Neural cell (in vitro differentiated cells): ENCODE measurements around the gene MAMLD1. TPM values are rescaled to one million over a fixed set of nuclear protein-coding genes. Genes with fewer than 3 reads are reported as not detected.

Source experiments
- H2AFZ ChIP-seq: fragments of 200-600, 300-800 bp; sonication (generic), shearing (Covaris generic); 2 replicates; pipeline ENCODE4 v1.6.0; 2014; ENCODE audit warnings: low read depth, mild to moderate bottlenecking, antibody characterized with exemption, low read length, moderate library complexity
- H3F3A ChIP-seq: fragments of 200-600 bp; shearing (Covaris generic); 2 replicates; pipeline ENCODE4 v1.6.1; 2016; ENCODE audit warnings: mild to moderate bottlenecking, moderate library complexity, mixed read lengths, antibody characterized with exemption, low read length; ENCODE audit not compliant: insufficient read depth, poor library complexity, severe bottlenecking
- H3K27ac ChIP-seq: fragments of 200-600, 300-800 bp; sonication (generic), shearing (Covaris generic); 2 replicates; pipeline ENCODE4 v1.5.1; 2014; ENCODE audit warnings: mild to moderate bottlenecking, low read length, moderate library complexity
- H3K27me3 ChIP-seq: fragments of 300-800, 200-600 bp; sonication (generic), shearing (Covaris generic); 2 replicates; pipeline ENCODE4 v1.6.0; 2014; ENCODE audit warnings: mild to moderate bottlenecking, low read depth, low read length, moderate library complexity; ENCODE audit not compliant: insufficient read depth
- H3K36me3 ChIP-seq: fragments of 300-800, 200-600 bp; sonication (generic), shearing (Covaris generic); 2 replicates; pipeline ENCODE4 v1.5.1; 2014; ENCODE audit warnings: mild to moderate bottlenecking, antibody characterized with exemption, low read length, moderate library complexity; ENCODE audit not compliant: insufficient read depth
- H3K4me2 ChIP-seq: fragments of 300-800, 200-600 bp; sonication (generic), shearing (Covaris generic); 2 replicates; pipeline ENCODE4 v1.6.0; 2014; ENCODE audit warnings: mild to moderate bottlenecking, low read length
- H3K4me3 ChIP-seq: fragments of 300-800, 200-600 bp; sonication (generic), shearing (Covaris generic); 2 replicates; pipeline ENCODE4 v1.5.1; 2014; ENCODE audit warnings: mild to moderate bottlenecking, low read length, moderate library complexity
- H3K79me2 ChIP-seq: fragments of 200-600 bp; shearing (Covaris generic); replicated peaks from 2 replicates; pipeline ENCODE4 v1.6.0; 2014; ENCODE audit warnings: mild to moderate bottlenecking, low read length, moderate library complexity; ENCODE audit not compliant: insufficient read depth
- H3K9ac ChIP-seq: fragments of 300-800, 200-600 bp; sonication (generic), shearing (Covaris generic); 2 replicates; pipeline ENCODE4 v1.6.1; 2016; ENCODE audit warnings: mild to moderate bottlenecking, low read length, mixed read lengths
- H3K9me2 ChIP-seq: fragments of 200-600 bp; shearing (Covaris generic); 2 replicates; pipeline ENCODE4 v1.6.1; 2016; ENCODE audit warnings: mild to moderate bottlenecking, low read length, mixed read lengths; ENCODE audit not compliant: insufficient read depth
- H3K9me3 ChIP-seq: fragments of 200-600, 300-800 bp; sonication (generic), shearing (Covaris generic); 2 replicates; pipeline ENCODE4 v1.6.1; 2016; ENCODE audit warnings: mild to moderate bottlenecking, mixed run types, low read length, moderate library complexity, mixed read lengths
- H4K20me1 ChIP-seq: fragments of 200-600 bp; shearing (Covaris generic); 2 replicates; pipeline ENCODE4 v1.6.1; 2016; ENCODE audit warnings: mild to moderate bottlenecking, mixed run types; ENCODE audit not compliant: insufficient read depth
- CTCF ChIP-seq: fragments of 450-650 bp; IDR thresholded peaks from 2 replicates; pipeline ENCODE4 v1.5.1; 2014; ENCODE audit warnings: antibody characterized with exemption, mild to moderate bottlenecking, moderate library complexity; ENCODE audit not compliant: poor library complexity, severe bottlenecking
- EP300 ChIP-seq: fragments of 450-650 bp; conservative IDR thresholded peaks from 2 replicates; pipeline ENCODE4 v1.6.1; 2014; ENCODE audit warnings: antibody characterized with exemption, mild to moderate bottlenecking, moderate library complexity; ENCODE audit not compliant: poor library complexity, severe bottlenecking
- MXI1 ChIP-seq: fragments of 450-650 bp; conservative IDR thresholded peaks from 2 replicates; pipeline ENCODE4 v1.6.1; 2014; ENCODE audit warnings: antibody characterized with exemption, mild to moderate bottlenecking; ENCODE audit not compliant: poor library complexity, severe bottlenecking
- POLR2AphosphoS5 ChIP-seq: IDR thresholded peaks from 2 replicates; pipeline ENCODE4 v1.6.1; 2012
- RAD21 ChIP-seq: fragments of 450-650 bp; conservative IDR thresholded peaks from 2 replicates; pipeline ENCODE4 v1.6.1; 2014; ENCODE audit warnings: antibody characterized with exemption, mild to moderate bottlenecking, moderate library complexity
- REST ChIP-seq: IDR thresholded peaks from 2 replicates; pipeline ENCODE4 v1.6.1; 2012; ENCODE audit warnings: borderline replicate concordance
- SMC3 ChIP-seq: fragments of 450-650 bp; conservative IDR thresholded peaks from 2 replicates; pipeline ENCODE4 v1.6.1; 2014; ENCODE audit warnings: antibody characterized with exemption, mild to moderate bottlenecking, moderate library complexity; ENCODE audit not compliant: poor library complexity
- TAF1 ChIP-seq: IDR thresholded peaks from 2 replicates; pipeline ENCODE4 v1.6.1; 2012; ENCODE audit warnings: low read depth
- polyA plus RNA-seq: library from polyadenylated mRNA; depleted of rRNA; stranded (reverse); fragments of >200 nt; gene quantifications from 2 replicates; pipeline ENCODE4 v1.2.3, GENCODE V29; 2014

Gene MAMLD1
- polyA plus RNA-seq, 1 donor from 2014 or later, result 1.4 TPM

GRCh38 chrX:150408007-150408406 is 44.9 kb downstream of the MAMLD1 start:
- Histone ChIP-seq H3K79me2 (no peaks in the 10 kb centered on the region), H3K4me3 (no peak overlapping the region), H3K9me3 (no peaks in the 10 kb centered on the region), H3K36me3 (no peaks in the 10 kb centered on the region), H3K27ac (no peak overlapping the region), H3K9me2 (no peaks in the 10 kb centered on the region), H3F3A (no peaks in the 10 kb centered on the region), H2AFZ (no peak overlapping the region), H4K20me1 (no peaks in the 10 kb centered on the region), H3K27me3 (no peaks in the 10 kb centered on the region), H3K4me2 (no peak overlapping the region), H3K9ac (no peak overlapping the region)
- no peak for TF ChIP-seq RAD21
- no peak for TF ChIP-seq TAF1
- no peak for TF ChIP-seq EP300
- TF ChIP-seq REST, result no peak

GRCh38 chrX:150408561-150408960 is 45.4 kb downstream of the MAMLD1 start:
- H3K9ac ChIP-seq, result no peak overlapping the region
- H3K27ac ChIP-seq, result no peak overlapping the region
- H3K36me3 ChIP-seq, result no peaks in the 10 kb centered on the region
- H4K20me1 ChIP-seq, result no peaks in the 10 kb centered on the region
- H3K79me2 ChIP-seq, result no peaks in the 10 kb centered on the region
- H3K9me3 ChIP-seq, result no peaks in the 10 kb centered on the region
- no peak overlapping the region for H2AFZ ChIP-seq
- no peaks in the 10 kb centered on the region for H3F3A ChIP-seq
- TF ChIP-seq CTCF (no peak), TAF1 (no peak), SMC3 (no peak), REST (no peak), RAD21 (no peak), POLR2AphosphoS5 (no peak), MXI1 (no peak)
- H3K9me2 ChIP-seq, result no peaks in the 10 kb centered on the region
- H3K4me2 ChIP-seq, result no peak overlapping the region
- H3K4me3 ChIP-seq, result no peak overlapping the region
- no peaks in the 10 kb centered on the region for H3K27me3 ChIP-seq
